GM13976 (cell line): ENCODE results near the gene PEX10.

Experiments
- DNase-seq: peaks from one replicate; pipeline ENCODE4 v3.0.0; 2012; ENCODE audit warnings: low spot score
- in situ Hi-C: fragments of 300-500 bp; cut with MboI; formaldehyde crosslinking; loops from one replicate; pipeline ENCODE4 v1.12.0; 2022; ENCODE audit warnings: low sequenced_read_pairs, mixed read lengths, inconsistent platforms; ENCODE audit not compliant: unreplicated experiment
- TF ChIP-seq, protein P1 (sequence below): IDR thresholded peaks from 2 replicates; pipeline ENCODE4 v1.5.1; 2012; ENCODE audit warnings: borderline replicate concordance, mild to moderate bottlenecking; ENCODE audit not compliant: insufficient read depth; ENCODE audit errors: extremely low read depth, missing control alignments, control extremely low read depth

Gene PEX10

GRCh38 chr1:2455757-2456156, 43.4 kb upstream of the PEX10 start:
- TF ChIP-seq, protein P1, sequence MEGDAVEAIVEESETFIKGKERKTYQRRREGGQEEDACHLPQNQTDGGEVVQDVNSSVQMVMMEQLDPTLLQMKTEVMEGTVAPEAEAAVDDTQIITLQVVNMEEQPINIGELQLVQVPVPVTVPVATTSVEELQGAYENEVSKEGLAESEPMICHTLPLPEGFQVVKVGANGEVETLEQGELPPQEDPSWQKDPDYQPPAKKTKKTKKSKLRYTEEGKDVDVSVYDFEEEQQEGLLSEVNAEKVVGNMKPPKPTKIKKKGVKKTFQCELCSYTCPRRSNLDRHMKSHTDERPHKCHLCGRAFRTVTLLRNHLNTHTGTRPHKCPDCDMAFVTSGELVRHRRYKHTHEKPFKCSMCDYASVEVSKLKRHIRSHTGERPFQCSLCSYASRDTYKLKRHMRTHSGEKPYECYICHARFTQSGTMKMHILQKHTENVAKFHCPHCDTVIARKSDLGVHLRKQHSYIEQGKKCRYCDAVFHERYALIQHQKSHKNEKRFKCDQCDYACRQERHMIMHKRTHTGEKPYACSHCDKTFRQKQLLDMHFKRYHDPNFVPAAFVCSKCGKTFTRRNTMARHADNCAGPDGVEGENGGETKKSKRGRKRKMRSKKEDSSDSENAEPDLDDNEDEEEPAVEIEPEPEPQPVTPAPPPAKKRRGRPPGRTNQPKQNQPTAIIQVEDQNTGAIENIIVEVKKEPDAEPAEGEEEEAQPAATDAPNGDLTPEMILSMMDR, result no peak
- in situ Hi-C loops, result no loop called here
- no peak for DNase-seq

GRCh38 chr1:2454227-2454626, 41.9 kb upstream of the PEX10 start:
- TF ChIP-seq, protein P1, result no peak
- DNase-seq, result no peak
- in situ Hi-C loops, result no loop called here

DNA sequence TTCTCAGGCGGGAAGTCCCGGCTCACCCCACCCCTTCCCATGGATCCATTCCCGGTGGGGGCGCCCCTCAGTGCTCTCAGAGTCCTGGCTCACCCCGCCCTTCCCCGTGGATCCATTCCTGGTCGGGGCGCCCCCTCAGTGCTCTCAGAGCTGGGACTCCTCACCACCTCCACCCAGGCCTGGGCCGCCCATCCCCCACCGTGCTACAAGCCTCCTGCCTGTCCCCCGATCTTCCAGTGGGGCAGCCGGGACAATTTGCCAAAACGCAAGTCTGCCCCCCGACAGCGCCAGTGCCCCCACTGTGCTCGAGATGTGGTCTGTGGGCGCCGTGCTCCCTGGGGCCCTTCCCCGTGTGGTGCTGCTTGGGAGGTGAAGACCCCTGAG, 40.6 kb upstream of the PEX10 start:
- in situ Hi-C loops, result no loop called here
- TF ChIP-seq, protein P1, result no peak

DNA sequence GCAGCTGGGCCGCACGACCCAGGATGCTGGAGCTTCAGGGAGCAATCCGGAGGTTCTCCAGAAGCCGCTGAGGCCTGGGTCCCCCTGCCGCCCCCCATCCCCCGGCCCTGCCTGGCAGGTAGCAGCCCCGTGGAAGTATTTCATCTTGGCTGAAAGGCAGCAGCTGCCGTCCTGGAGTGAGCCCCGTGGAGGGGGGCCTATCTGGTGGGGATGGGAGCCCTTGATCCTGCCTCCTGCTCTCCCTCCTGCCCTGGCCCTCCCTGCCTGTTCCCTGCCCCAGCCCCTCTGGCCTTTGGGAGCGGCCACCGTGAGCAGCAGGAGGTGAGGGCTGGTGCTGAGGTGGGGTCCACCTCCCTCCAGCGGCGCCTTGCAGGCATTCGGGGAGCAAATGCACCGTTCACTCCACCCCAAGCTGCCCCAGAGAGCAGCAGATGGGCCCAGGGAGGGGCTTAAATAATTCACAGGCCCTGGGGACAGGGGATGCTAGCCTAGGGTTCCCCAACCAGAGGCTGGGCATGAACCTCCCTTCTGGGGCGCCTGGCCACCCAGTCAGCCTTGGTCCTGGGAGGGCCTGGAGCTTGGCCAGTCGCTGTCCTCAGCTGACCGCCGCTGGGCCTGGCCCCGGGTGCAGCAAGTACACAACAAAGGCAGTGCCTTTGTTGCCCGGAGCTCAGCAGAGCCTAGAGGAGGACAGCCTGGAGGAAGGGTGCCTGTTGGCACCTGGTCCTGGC, 40.0 kb upstream of the PEX10 start:
- in situ Hi-C loops, result no loop called here
- TF ChIP-seq, protein P1, result no peak
- no peak for DNase-seq

More for the DNA sequence above, 40.6 kb upstream of the PEX10 start:
- DNase-seq, result no peak

- TF ChIP-seq, protein P1, result no peak
- no peak for DNase-seq
- in situ Hi-C loops, result no loop called here
Observed at GRCh38 chr1:2451741-2452140, 39.4 kb upstream of the PEX10 start.

DNA sequence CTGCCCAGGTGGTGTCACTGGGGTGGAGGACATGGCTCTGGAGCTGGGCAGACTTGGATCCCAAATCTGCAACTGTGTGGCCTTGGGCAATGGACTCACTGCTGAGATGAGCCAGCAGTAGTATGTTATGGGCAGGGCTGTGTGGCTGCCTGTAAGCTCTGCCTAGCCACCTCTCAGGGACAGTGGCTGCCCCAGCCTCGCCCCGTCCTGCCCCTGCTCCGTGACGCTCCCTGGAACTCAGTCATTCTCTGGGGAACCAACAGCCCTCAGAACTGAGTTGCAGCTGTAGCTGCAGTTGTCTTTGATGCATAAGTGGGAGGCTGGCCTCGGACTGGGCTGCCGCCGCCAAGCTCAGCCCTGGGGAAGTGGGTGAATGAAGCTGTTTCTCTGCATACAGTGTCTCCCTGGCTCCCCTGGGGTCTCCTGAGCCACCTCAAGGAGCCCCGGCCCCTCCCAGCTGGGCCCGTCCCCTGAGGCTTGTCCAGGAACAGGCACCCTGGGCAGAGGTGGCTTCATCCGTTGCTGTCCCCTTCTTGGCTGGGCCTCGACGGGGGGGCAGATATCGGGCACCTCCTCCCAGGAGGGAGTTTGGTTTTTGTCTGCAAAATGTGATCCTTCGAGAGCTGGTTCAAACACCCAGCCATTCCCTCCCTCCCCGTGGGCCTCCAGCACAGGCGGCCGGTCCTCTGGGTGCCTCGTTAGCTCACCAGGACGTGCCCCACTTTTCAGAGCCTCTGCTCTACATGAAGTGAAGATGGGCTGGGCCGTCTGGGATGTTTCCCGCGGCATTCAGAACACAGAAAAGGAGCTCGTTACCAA, 37.5 kb upstream of the PEX10 start:
- peak; percentile 53 for DNase-seq
- in situ Hi-C loops, result no loop called here
- TF ChIP-seq, protein P1, result no peak
